GM18867 (cell line): Measurements from ENCODE around the gene ZBTB7C.

ENCODE experiments used
- ATAC-seq: cut with Tn5 transposase; IDR thresholded peaks from one replicate; pipeline ENCODE4 v1.9.1; 2021; ENCODE audit warnings: mild to moderate bottlenecking, moderate library complexity; ENCODE audit not compliant: unreplicated experiment

Gene ZBTB7C

GRCh38 chr18:48326901-48327675 lies 82.1 kb downstream of the ZBTB7C start:
- ATAC-seq: no peak

- ATAC-seq: no peak
Observed at GRCh38 chr18:48325115-48325665, 84.0 kb downstream of the ZBTB7C start.

GRCh38 chr18:48324651-48325050 lies 84.5 kb downstream of the ZBTB7C start:
- no peak for ATAC-seq

GRCh38 chr18:48323151-48323550 lies 86.0 kb downstream of the ZBTB7C start:
- ATAC-seq: no peak

GRCh38 chr18:48321536-48321935 lies 87.6 kb downstream of the ZBTB7C start:
- no peak for ATAC-seq

GRCh38 chr18:48321121-48321520 lies 88.1 kb downstream of the ZBTB7C start:
- ATAC-seq: no peak

- no peak for ATAC-seq
Observed at GRCh38 chr18:48320639-48320945, 88.6 kb downstream of the ZBTB7C start.

- ATAC-seq: no peak
Observed at GRCh38 chr18:48319801-48320638, 89.2 kb downstream of the ZBTB7C start.

GRCh38 chr18:48318436-48318835 lies 90.7 kb downstream of the ZBTB7C start:
- ATAC-seq: no peak

GRCh38 chr18:48317781-48318381 lies 91.3 kb downstream of the ZBTB7C start:
- ATAC-seq: no peak

GRCh38 chr18:48316177-48316576 lies 93.0 kb downstream of the ZBTB7C start:
- ATAC-seq: no peak

- no peak for ATAC-seq
Observed at GRCh38 chr18:48314690-48315089, 94.5 kb downstream of the ZBTB7C start.

- ATAC-seq: no peak
Observed at GRCh38 chr18:48313792-48314191, 95.4 kb downstream of the ZBTB7C start.

- no peak for ATAC-seq
Observed at GRCh38 chr18:48312066-48312465, 97.1 kb downstream of the ZBTB7C start.

- ATAC-seq: no peak
Observed at GRCh38 chr18:48310999-48311398, 98.2 kb downstream of the ZBTB7C start.

GRCh38 chr18:48310353-48310752 lies 98.8 kb downstream of the ZBTB7C start:
- ATAC-seq: no peak

GRCh38 chr18:48308755-48309575 lies 100.2 kb downstream of the ZBTB7C start:
- ATAC-seq: no peak

- no peak for ATAC-seq
Observed at GRCh38 chr18:48308027-48308635, 101.1 kb downstream of the ZBTB7C start.

GRCh38 chr18:48306838-48307237 lies 102.3 kb downstream of the ZBTB7C start:
- no peak for ATAC-seq
